HepG2 (cell line): ENCODE data around the gene RNF213. TPM values are rescaled to one million over a fixed set of nuclear protein-coding genes. Genes with fewer than 3 reads are reported as not detected.

Experiments used
- ATAC-seq: fragments of 200-7000 bp; cut with Tn5 transposase; 3 replicates; pipeline ENCODE4 v1.9.1; 2020; ENCODE audit warnings: mild to moderate bottlenecking, moderate library complexity
- BruUV-seq: library from RNA; stranded (reverse); fragments of 400-500 nt; replicated peaks from 2 replicates; lab custom pipeline; 2021; lab: Mats Ljungman, UMichigan
- CTCF ChIA-PET: fragments of 300-600 bp; formaldehyde crosslinking; extraction: SDS; loops from one replicate; lab custom pipeline; 2021; ENCODE audit warnings: low total read pairs, inconsistent platforms, low intra/inter-chr PET ratio; lab: Yijun Ruan, JAX
- POLR2A ChIA-PET: fragments of 350-600 bp; sonication (Branson Sonifier 250); formaldehyde crosslinking; loops from one replicate; lab custom pipeline; 2020; ENCODE audit warnings: antibody characterized with exemption, inconsistent platforms; lab: Yijun Ruan, JAX
- DNase-seq: peaks from one replicate; pipeline ENCODE4 v3.0.0-alpha.2; 2015; ENCODE audit warnings: low spot score
- FAIRE-seq: peaks from 3 replicates; lab custom pipeline; 2011; peaks lifted over from hg19 to GRCh38; lab: Jason Lieb, UNC
- H2AFZ ChIP-seq: one replicate; pipeline ENCODE4 v1.6.1; 2011; ENCODE audit warnings: low read length, inconsistent platforms
- H3K27ac ChIP-seq: fragments of 300-600 bp; 3 replicates; pipeline ENCODE4 v1.8.0; 2011; ENCODE audit warnings: mixed run types, mild to moderate bottlenecking, mixed read lengths, low read length, inconsistent platforms; ENCODE audit not compliant: insufficient read depth; ENCODE audit errors: extremely low read length
- H3K27me3 ChIP-seq, 2 experiments: fragments of 200-600 bp in 1 of 2; 2 replicates in 1 of 2; 3 replicates in 1 of 2; pipeline versions ENCODE4 v1.6.0 to v1.8.0; 2011; ENCODE audit warnings: low read length in 2 of 2, mild to moderate bottlenecking in 2 of 2, moderate library complexity in 2 of 2, inconsistent platforms in 1 of 2; ENCODE audit not compliant: insufficient read depth in 2 of 2, control insufficient read depth in 1 of 2
- H3K36me3 ChIP-seq, 2 experiments: fragments of 200-600 bp in 1 of 2; replicated peaks in 1 of 2; 2 replicates in 1 of 2; 3 replicates in 1 of 2; pipeline versions ENCODE4 v1.5.1 to v1.8.0; 2011; ENCODE audit warnings: low read length in 2 of 2, inconsistent platforms in 1 of 2; ENCODE audit not compliant: insufficient read depth in 2 of 2, control insufficient read depth in 1 of 2
- H3K4me1 ChIP-seq: 2 replicates; pipeline ENCODE4 v1.5.1; 2012; ENCODE audit warnings: low read length, inconsistent platforms; ENCODE audit not compliant: insufficient read depth
- H3K4me2 ChIP-seq: 2 replicates; pipeline ENCODE4 v1.6.0; 2011; ENCODE audit warnings: low read depth, low read length, inconsistent platforms
- H3K4me3 ChIP-seq, 3 experiments: fragments of 200-600 bp in 1 of 3; sonication (generic), shearing (Covaris generic) in 1 of 3; replicated peaks in 1 of 3; 2 replicates each; pipeline ENCODE4 v1.5.1; 2011 to 2016; ENCODE audit warnings: low read length in 3 of 3, inconsistent platforms in 2 of 3, low read depth in 2 of 3, mild to moderate bottlenecking in 2 of 3, control low read depth in 1 of 3, mixed read lengths in 1 of 3; ENCODE audit not compliant: insufficient read depth in 1 of 3
- H3K79me2 ChIP-seq: one replicate; pipeline ENCODE4 v1.6.1; 2011; ENCODE audit warnings: low read length, inconsistent platforms; ENCODE audit not compliant: insufficient read depth
- H3K9ac ChIP-seq: 2 replicates; pipeline ENCODE4 v1.6.0; 2011; ENCODE audit warnings: mild to moderate bottlenecking, low read depth, low read length, inconsistent platforms; ENCODE audit not compliant: insufficient read depth
- H3K9me3 ChIP-seq: 2 replicates; pipeline ENCODE4 v1.5.1; 2012; ENCODE audit warnings: mild to moderate bottlenecking, low read length
- H4K20me1 ChIP-seq: 2 replicates; pipeline ENCODE4 v1.6.0; 2011; ENCODE audit warnings: inconsistent platforms, mild to moderate bottlenecking, low read length, moderate library complexity; ENCODE audit not compliant: insufficient read depth
- ARNT ChIP-seq: fragments of 450-650 bp; IDR thresholded peaks from 2 replicates; pipeline ENCODE4 v1.6.1; 2017
- BCL6 ChIP-seq: IDR thresholded peaks from 2 replicates; pipeline ENCODE4 v1.6.1; 2016; ENCODE audit warnings: missing genetic modification reagents, missing compliant biosample characterization
- GTF2F1 ChIP-seq: fragments of 150-350 bp; IDR thresholded peaks from 2 replicates; pipeline ENCODE4 v1.6.1; 2014; ENCODE audit warnings: low read length
- SIN3B ChIP-seq: fragments of 150-350 bp; IDR thresholded peaks from 2 replicates; pipeline ENCODE4 v1.6.1; 2014; ENCODE audit warnings: low read length
- SMC3 ChIP-seq: IDR thresholded peaks from 2 replicates; pipeline ENCODE4 v1.6.1; 2011; ENCODE audit warnings: low read length, improper control_type of control experiment
- SP140L ChIP-seq: sonication (generic); formaldehyde crosslinking; IDR thresholded peaks from 2 replicates; pipeline ENCODE4 v1.4.0; 2020; ENCODE audit warnings: missing genetic modification reagents, borderline replicate concordance
- ZNF232 ChIP-seq: sonication (generic); formaldehyde crosslinking; IDR thresholded peaks from 2 replicates; pipeline ENCODE4 v1.4.0; 2020; ENCODE audit warnings: missing genetic modification reagents, borderline replicate concordance
- ZNF296 ChIP-seq: sonication (generic); formaldehyde crosslinking; conservative IDR thresholded peaks from 2 replicates; pipeline ENCODE4 v1.5.0; 2020; ENCODE audit warnings: mild to moderate bottlenecking, missing genetic modification reagents
- ZNF331 ChIP-seq: sonication (generic); formaldehyde crosslinking; IDR thresholded peaks from 2 replicates; pipeline ENCODE4 v1.4.0; 2020; ENCODE audit warnings: missing genetic modification reagents
- WGBS: methylation state at CpG from one replicate; pipeline ENCODE4 v1.1.6; 2017; ENCODE audit warnings: low lambda C conversion rate; 5-methylcytosine and 5-hydroxymethylcytosine counted together
- in situ Hi-C: cut with HindIII; loops from 2 replicates; pipeline ENCODE4 v1.10.0; 2017; ENCODE audit warnings: low pct_unique_long_range_greater_than_20kb; ENCODE audit not compliant: extremely low pct_ligation_motif_present
- intact Hi-C: fragments of 100-400 bp; cut with micrococcal nuclease; formaldehyde crosslinking; loops from one replicate; pipeline ENCODE4 v1.10.0; 2022; ENCODE audit not compliant: unreplicated experiment
- polyA plus RNA-seq, 8 experiments: library from polyadenylated mRNA; depleted of rRNA in 3 of 8; stranded (reverse) in 7 of 8; unstranded in 1 of 8; fragments of >200 nt; fragmentation: Illumina TruSeq in 4 of 8; extraction: Trizol in 4 of 8; gene quantifications; 2 replicates each; pipeline versions ENCODE4 v1.2.1 to v1.2.3, GENCODE V29; 2011 to 2016; ENCODE audit warnings: low read depth in 4 of 8, missing spikeins in 1 of 8, mixed read lengths in 1 of 8; ENCODE audit not compliant: insufficient read depth in 1 of 8
- total RNA-seq, 5 experiments: library from RNA; depleted of rRNA; stranded (reverse); fragments of >200 nt; fragmentation: Illumina TruSeq; extraction: Trizol; gene quantifications; 2 replicates each; pipeline ENCODE4 v1.2.3, GENCODE V29; 2016; ENCODE audit warnings: low read depth in 1 of 5
- TF ChIP-seq, protein P1 (sequence below): sonication (generic); formaldehyde crosslinking; IDR thresholded peaks from 2 replicates; pipeline ENCODE4 v1.5.1; 2020; ENCODE audit warnings: missing genetic modification reagents, mild to moderate bottlenecking, borderline replicate concordance
- TF ChIP-seq, protein P2 (sequence below), 2 experiments: fragments of 450-650 bp in 1 of 2; sonication (generic) in 1 of 2; formaldehyde crosslinking in 1 of 2; IDR thresholded peaks; 2 replicates each; pipeline versions ENCODE4 v1.6.1 to v1.8.0; 2016 to 2022; ENCODE audit warnings: antibody characterized with exemption in 1 of 2, mild to moderate bottlenecking in 1 of 2, missing genetic modification reagents in 1 of 2

RNF213 gene
- total and polyA plus RNA-seq, 2 of the 13 experiments (the other 11 are each of a cell fraction or from before 2014, with no cell fraction given) = 38.6 to 38.7 TPM

DNA sequence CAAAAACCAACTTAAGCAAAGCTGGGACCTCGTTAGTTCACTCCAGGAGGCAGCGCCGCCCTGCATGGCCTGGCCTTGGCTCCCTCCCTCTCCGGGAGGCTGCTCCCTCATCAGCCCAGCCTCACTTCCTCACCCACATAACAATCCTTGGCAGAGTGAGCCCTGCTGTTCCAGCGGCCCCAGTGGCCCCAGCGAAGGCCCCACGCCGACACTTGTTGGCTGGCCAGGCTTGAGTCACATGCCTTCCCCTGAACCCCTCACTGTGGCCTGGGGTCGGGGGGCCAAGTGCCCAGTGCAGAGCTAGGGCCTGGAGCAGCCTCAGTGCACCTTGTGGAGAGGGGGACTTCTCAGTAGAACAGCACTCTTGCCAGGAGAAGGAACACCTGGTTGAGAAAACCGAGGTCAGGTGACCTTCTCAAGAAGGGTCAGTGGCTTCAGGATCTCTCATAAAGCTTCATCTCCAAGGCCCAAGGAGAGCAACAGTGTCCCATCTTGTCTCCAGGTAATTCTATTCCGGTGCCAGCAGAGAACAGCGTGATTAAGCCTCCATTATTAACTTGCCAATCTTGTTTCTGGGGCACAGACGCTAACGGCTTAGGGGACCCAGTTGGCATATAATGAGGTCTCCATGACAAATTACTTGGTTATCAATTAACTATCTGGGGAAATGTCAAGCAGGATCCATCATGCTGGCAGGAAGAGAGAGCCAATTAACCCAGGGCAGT is 181.1 kb downstream of the RNF213 start:
- Histone ChIP-seq H3K4me2 (no peak overlapping the region), H3K9me3 (no peaks in the 10 kb centered on the region), H3K79me2 (no peaks in the 10 kb centered on the region), H3K4me1 (peaks cover 4% of the 10 kb centered on the region), H2AFZ (no peak overlapping the region), H3K4me3 (no peak overlapping the region), H3K27ac (no peak overlapping the region), H3K9ac (no peak overlapping the region), H3K27me3 (peaks cover 7 to 18% of the 10 kb centered on the region in 2 experiments; a peak in 3 of 5 replicates), H4K20me1 (peaks cover 14% of the 10 kb centered on the region; the same call in 1 of the 2 replicates), H3K36me3 (no peaks in the 10 kb centered on the region)
- in situ Hi-C loops (no loop called here), intact Hi-C loops (no loop called here)
- CTCF ChIA-PET = no interaction called here
- POLR2A ChIA-PET = interaction anchor here (1.7 kb wide), 1 partner anchor 13 kb away, joined by 6 read pairs; no protein-coding TSS in a partner anchor
- WGBS = 50% methylated on average over 11 of the region's 14 CpGs
- DNase-seq (no peak), FAIRE-seq (no peak), ATAC-seq (no peak)
- no TSS peak for BruUV-seq
- TF ChIP-seq SIN3B = no peak
- no peak for TF ChIP-seq SP140L (CRISPR knock-in tag)
- TF ChIP-seq BCL6 (CRISPR knock-in tag) = no peak
- TF ChIP-seq SMC3 = no peak
- TF ChIP-seq ZNF232 (CRISPR knock-in tag) = no peak
- TF ChIP-seq ARNT = no peak
- no peak for TF ChIP-seq ZNF296 (CRISPR knock-in tag)
- no peak for TF ChIP-seq ZNF331 (CRISPR knock-in tag)
- TF ChIP-seq, protein P1, sequence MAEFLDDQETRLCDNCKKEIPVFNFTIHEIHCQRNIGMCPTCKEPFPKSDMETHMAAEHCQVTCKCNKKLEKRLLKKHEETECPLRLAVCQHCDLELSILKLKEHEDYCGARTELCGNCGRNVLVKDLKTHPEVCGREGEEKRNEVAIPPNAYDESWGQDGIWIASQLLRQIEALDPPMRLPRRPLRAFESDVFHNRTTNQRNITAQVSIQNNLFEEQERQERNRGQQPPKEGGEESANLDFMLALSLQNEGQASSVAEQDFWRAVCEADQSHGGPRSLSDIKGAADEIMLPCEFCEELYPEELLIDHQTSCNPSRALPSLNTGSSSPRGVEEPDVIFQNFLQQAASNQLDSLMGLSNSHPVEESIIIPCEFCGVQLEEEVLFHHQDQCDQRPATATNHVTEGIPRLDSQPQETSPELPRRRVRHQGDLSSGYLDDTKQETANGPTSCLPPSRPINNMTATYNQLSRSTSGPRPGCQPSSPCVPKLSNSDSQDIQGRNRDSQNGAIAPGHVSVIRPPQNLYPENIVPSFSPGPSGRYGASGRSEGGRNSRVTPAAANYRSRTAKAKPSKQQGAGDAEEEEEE (CRISPR knock-in tag) = no peak
- TF ChIP-seq, protein P2, sequence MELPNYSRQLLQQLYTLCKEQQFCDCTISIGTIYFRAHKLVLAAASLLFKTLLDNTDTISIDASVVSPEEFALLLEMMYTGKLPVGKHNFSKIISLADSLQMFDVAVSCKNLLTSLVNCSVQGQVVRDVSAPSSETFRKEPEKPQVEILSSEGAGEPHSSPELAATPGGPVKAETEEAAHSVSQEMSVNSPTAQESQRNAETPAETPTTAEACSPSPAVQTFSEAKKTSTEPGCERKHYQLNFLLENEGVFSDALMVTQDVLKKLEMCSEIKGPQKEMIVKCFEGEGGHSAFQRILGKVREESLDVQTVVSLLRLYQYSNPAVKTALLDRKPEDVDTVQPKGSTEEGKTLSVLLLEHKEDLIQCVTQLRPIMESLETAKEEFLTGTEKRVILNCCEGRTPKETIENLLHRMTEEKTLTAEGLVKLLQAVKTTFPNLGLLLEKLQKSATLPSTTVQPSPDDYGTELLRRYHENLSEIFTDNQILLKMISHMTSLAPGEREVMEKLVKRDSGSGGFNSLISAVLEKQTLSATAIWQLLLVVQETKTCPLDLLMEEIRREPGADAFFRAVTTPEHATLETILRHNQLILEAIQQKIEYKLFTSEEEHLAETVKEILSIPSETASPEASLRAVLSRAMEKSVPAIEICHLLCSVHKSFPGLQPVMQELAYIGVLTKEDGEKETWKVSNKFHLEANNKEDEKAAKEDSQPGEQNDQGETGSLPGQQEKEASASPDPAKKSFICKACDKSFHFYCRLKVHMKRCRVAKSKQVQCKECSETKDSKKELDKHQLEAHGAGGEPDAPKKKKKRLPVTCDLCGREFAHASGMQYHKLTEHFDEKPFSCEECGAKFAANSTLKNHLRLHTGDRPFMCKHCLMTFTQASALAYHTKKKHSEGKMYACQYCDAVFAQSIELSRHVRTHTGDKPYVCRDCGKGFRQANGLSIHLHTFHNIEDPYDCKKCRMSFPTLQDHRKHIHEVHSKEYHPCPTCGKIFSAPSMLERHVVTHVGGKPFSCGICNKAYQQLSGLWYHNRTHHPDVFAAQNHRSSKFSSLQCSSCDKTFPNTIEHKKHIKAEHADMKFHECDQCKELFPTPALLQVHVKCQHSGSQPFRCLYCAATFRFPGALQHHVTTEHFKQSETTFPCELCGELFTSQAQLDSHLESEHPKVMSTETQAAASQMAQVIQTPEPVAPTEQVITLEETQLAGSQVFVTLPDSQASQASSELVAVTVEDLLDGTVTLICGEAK (IDR thresholded peaks at IDR 0.05) = no peak
- TF ChIP-seq, protein P2 (CRISPR knock-in tag; IDR thresholded peaks at IDR 0.05) = no peak
- TF ChIP-seq GTF2F1 = no peak
